Measurements from ENCODE around the gene OXA1L. TPM values are rescaled to one million over a fixed set of nuclear protein-coding genes. Genes with fewer than 3 reads are reported as not detected.
"Not testable (repeated sequence)": the region's sequence is repeated elsewhere in the genome, so short reads cannot be mapped to it uniquely, and the experiment has no call there.

The OXA1L gene
- total and polyA plus RNA-seq, 2 of the 13 experiments (the other 11 are each of a cell fraction or from before 2014, with no cell fraction given), result 230 to 589 TPM

- no TSS peak for BruUV-seq (replicated peaks)
- FAIRE-seq (no peak), ATAC-seq (no peak), DNase-seq (ENCODE audit: low spot score) (no peak)
- Histone ChIP-seq H3K9me3 (ENCODE audit: low read length) (no peaks in the 10 kb centered on the region), H3K4me2 (ENCODE audit: low read depth, low read length) (no peak overlapping the region), H3K79me2 (ENCODE audit: insufficient read depth, low read length) (no peaks in the 10 kb centered on the region), H3K36me3 (replicated peaks in 1 of 2; ENCODE audit: control insufficient read depth in 1 of 2, insufficient read depth in 2 of 2, low read length in 2 of 2) (no peaks in the 10 kb centered on the region), H3K4me3 (replicated peaks in 1 of 3; ENCODE audit: insufficient read depth in 1 of 3, low read depth in 2 of 3, low read length in 3 of 3) (no peak overlapping the region), H4K20me1 (ENCODE audit: insufficient read depth, low read length) (no peaks in the 10 kb centered on the region), H3K9ac (ENCODE audit: insufficient read depth, low read depth, low read length) (no peak overlapping the region), H3K27ac (ENCODE audit: extremely low read length, insufficient read depth, low read length) (no peak overlapping the region), H2AFZ (ENCODE audit: low read length) (no peak overlapping the region), H3K27me3 (ENCODE audit: control insufficient read depth in 1 of 2, insufficient read depth in 2 of 2, low read length in 2 of 2) (no peaks in the 10 kb centered on the region; a peak in 1 of 5 replicates), H3K4me1 (ENCODE audit: insufficient read depth, low read length) (peaks cover 25% of the 10 kb centered on the region)
- ChIA-PET POLR2A (interaction anchor here (1.6 kb wide), 1 partner anchor 27 kb away, joined by 3 read pairs; no protein-coding TSS in a partner anchor), CTCF (ENCODE audit: low intra/inter-chr PET ratio, low total read pairs) (no interaction called here)
- intact Hi-C loops (cut with micrococcal nuclease; ENCODE audit: unreplicated experiment) (no loop called here), in situ Hi-C loops (cut with HindIII; ENCODE audit: extremely low pct_ligation_motif_present, low pct_unique_long_range_greater_than_20kb) (no loop called here)
- 64% methylated on average over 2 of the region's 2 CpGs for WGBS (ENCODE audit: low lambda C conversion rate)
- TF ChIP-seq TCF12 (IDR thresholded peaks at IDR 0.05) (no peak), TCF12 (CRISPR knock-in tag; IDR thresholded peaks at IDR 0.05) (no peak), ZNF598 (CRISPR knock-in tag; IDR thresholded peaks at IDR 0.05; ENCODE audit: borderline replicate concordance) (no peak), ZNF615 (CRISPR knock-in tag; IDR thresholded peaks at IDR 0.05; ENCODE audit: borderline replicate concordance) (no peak), ZNF274 (CRISPR knock-in tag; IDR thresholded peaks at IDR 0.05) (no peak), ZNF121 (CRISPR knock-in tag; IDR thresholded peaks at IDR 0.05) (peak; percentile 65), NR3C1 (CRISPR knock-in tag; IDR thresholded peaks at IDR 0.05) (no peak)
Observed at GRCh38 chr14:22792158-22792557, 25.7 kb downstream of the OXA1L start.

GRCh38 chr14:22793550-22793949, 27.1 kb downstream of the OXA1L start:
- FAIRE-seq; H3K36me3 ChIP-seq (replicated peaks in 1 of 2; ENCODE audit: control insufficient read depth in 1 of 2, insufficient read depth in 2 of 2, low read length in 2 of 2); CTCF ChIA-PET (ENCODE audit: low intra/inter-chr PET ratio, low total read pairs); H3K4me3 ChIP-seq (replicated peaks in 1 of 3; ENCODE audit: insufficient read depth in 1 of 3, low read depth in 2 of 3, low read length in 3 of 3); intact Hi-C loops (cut with micrococcal nuclease; ENCODE audit: unreplicated experiment); H3K9me3 ChIP-seq (ENCODE audit: low read length); H3K9ac ChIP-seq (ENCODE audit: insufficient read depth, low read depth, low read length); H3K27ac ChIP-seq (ENCODE audit: extremely low read length, insufficient read depth, low read length); BruUV-seq (replicated peaks); ATAC-seq; in situ Hi-C loops (cut with HindIII; ENCODE audit: extremely low pct_ligation_motif_present, low pct_unique_long_range_greater_than_20kb); H3K27me3 ChIP-seq (ENCODE audit: control insufficient read depth in 1 of 2, insufficient read depth in 2 of 2, low read length in 2 of 2); H4K20me1 ChIP-seq (ENCODE audit: insufficient read depth, low read length); DNase-seq (ENCODE audit: low spot score); H3K4me2 ChIP-seq (ENCODE audit: low read depth, low read length); H2AFZ ChIP-seq (ENCODE audit: low read length); H3K79me2 ChIP-seq (ENCODE audit: insufficient read depth, low read length): not testable (repeated sequence)
- POLR2A ChIA-PET, result interaction anchor here (1.9 kb wide), 1 partner anchor 27 kb away, joined by 9 read pairs; the partner anchor contains the start of gene OXA1L
- WGBS (ENCODE audit: low lambda C conversion rate), result 59% methylated on average over 5 of the region's 5 CpGs
- peaks cover 34% of the 10 kb centered on the region for H3K4me1 ChIP-seq (ENCODE audit: insufficient read depth, low read length)

All from HepG2 (cell line).